AG10803 (cell line): ENCODE data around the gene LACRT.

ENCODE experiments used
- DNase-seq: peaks from one replicate; pipeline ENCODE4 v3.0.0; 2010; ENCODE audit warnings: low read depth
- H3K4me3 ChIP-seq: 2 replicates; pipeline ENCODE4 v1.5.1; 2011; ENCODE audit warnings: mild to moderate bottlenecking, low read length, control low read depth
- CTCF ChIP-seq: conservative IDR thresholded peaks from 2 replicates; pipeline ENCODE4 v1.5.1; 2011; ENCODE audit warnings: mild to moderate bottlenecking, low read length, control low read depth, inconsistent platforms

The LACRT gene

GRCh38 chr12:54601841-54602240, 32.9 kb downstream of the LACRT start:
- no peak for DNase-seq

GRCh38 chr12:54598970-54599369, 35.7 kb downstream of the LACRT start:
- no peak overlapping the region for H3K4me3 ChIP-seq
- no peak for TF ChIP-seq CTCF

More at GRCh38 chr12:54601841-54602240, 32.9 kb downstream of the LACRT start:
- no peak for TF ChIP-seq CTCF
- no peak overlapping the region for H3K4me3 ChIP-seq

GRCh38 chr12:54596526-54596946, 38.2 kb downstream of the LACRT start:
- peak; percentile 58 for DNase-seq
- H3K4me3 ChIP-seq, result no peak overlapping the region
- TF ChIP-seq CTCF, result peak; percentile 95

More at GRCh38 chr12:54598970-54599369, 35.7 kb downstream of the LACRT start:
- no peak for DNase-seq

GRCh38 chr12:54595471-54595870, 39.2 kb downstream of the LACRT start:
- TF ChIP-seq CTCF, result no peak

GRCh38 chr12:54593725-54594124, 41.0 kb downstream of the LACRT start:
- H3K4me3 ChIP-seq, result no peak overlapping the region
- no peak for TF ChIP-seq CTCF
- DNase-seq, result no peak

More at GRCh38 chr12:54595471-54595870, 39.2 kb downstream of the LACRT start:
- no peak overlapping the region for H3K4me3 ChIP-seq
- DNase-seq, result no peak

GRCh38 chr12:54593135-54593534, 41.6 kb downstream of the LACRT start:
- no peak overlapping the region for H3K4me3 ChIP-seq
- no peak for TF ChIP-seq CTCF
- no peak for DNase-seq

- no peak for TF ChIP-seq CTCF
Observed at GRCh38 chr12:54592316-54592715, 42.4 kb downstream of the LACRT start.

More at GRCh38 chr12:54592316-54592715, 42.4 kb downstream of the LACRT start:
- peak; percentile 12 for DNase-seq
- no peak overlapping the region for H3K4me3 ChIP-seq
